Measurements from ENCODE around the gene ALDH1B1. TPM values are rescaled to one million over a fixed set of nuclear protein-coding genes. Genes with fewer than 3 reads are reported as not detected.

Gene ALDH1B1
- polyA plus RNA-seq, 1 donor: 21.7 TPM

DNA sequence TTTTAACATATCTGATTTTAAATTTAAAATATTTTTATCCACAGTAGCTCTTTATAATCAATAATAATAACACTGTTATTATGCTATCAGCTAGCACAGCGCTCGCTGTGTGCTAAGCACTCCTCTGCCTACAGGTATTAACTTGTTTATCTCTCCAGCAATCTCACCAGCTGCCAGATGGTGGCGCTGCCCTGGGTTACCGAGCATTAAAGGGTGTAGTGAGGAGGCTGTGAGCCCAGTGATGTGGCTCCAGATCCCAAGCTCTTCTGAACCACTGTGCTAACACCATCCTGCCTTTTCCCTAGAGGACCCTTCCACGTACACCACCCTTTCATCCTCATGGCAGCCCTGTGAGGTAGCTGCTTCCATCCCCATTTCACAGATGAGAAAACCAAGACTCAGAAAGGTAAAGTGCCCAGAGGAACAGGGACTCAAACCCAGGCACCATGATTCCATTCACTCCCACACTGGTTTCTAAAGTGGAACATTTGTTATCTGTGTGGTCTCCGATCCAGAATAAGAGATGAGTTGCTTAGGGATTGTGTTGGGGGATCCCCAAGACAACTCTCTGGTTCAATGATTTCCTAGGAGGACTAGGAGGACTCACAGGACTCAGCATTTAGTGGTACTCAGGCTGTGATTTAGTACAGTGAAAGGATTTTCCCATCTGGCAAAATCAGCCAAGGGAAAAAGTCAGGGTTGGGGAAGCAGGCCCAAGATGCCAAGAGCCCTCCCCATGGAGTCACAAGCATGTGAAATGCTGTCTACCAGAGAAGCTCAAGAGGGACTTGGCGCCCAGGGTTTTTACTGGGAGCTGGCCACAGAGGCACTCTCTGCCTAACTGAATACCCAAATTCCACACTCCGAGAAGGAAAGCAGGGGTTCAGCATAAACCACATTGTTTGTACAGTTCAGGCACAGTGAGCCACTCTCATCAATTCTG lies 24.8 kb downstream of the ALDH1B1 start:
- DNase-seq: no peak

DNA sequence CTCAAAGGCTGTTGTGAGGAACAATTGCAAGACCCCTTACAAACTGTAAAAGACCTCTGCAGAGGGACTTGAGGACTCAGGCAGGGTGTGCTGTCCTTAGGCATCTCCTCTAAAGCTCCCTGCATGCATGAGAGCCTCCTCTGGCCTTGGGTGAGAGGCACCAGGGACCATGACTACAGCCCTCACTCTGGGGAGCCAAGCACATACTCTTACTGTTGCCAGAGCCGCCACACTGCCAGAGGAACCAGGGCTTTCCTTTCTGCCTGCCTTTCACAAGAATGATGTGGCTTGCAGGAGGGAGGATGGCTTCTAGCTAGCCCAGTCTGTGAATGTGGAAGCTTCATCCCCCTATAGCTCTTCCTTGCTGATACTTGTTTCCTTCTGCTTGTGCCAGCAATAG lies 25.9 kb downstream of the ALDH1B1 start:
- no peak for DNase-seq

DNA sequence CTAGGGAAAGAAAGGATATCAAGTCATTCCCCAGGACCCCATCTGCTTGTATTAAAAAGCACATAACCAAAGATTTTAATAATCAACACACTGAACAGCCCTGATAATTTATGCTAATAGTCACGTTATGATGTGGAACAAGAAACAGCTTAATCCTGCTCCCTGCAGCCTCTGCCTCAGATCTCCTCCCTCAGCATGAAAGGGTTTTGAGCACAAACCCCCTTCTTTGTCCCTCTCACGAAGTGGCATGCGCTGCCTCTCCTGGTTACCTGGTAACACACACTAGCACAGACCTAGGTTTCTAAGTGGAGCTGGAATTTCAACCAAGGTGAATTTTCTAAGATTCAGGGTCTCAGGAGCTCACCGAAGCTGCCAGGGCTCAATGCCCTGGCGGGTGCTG lies 26.7 kb downstream of the ALDH1B1 start:
- DNase-seq: no peak

DNA sequence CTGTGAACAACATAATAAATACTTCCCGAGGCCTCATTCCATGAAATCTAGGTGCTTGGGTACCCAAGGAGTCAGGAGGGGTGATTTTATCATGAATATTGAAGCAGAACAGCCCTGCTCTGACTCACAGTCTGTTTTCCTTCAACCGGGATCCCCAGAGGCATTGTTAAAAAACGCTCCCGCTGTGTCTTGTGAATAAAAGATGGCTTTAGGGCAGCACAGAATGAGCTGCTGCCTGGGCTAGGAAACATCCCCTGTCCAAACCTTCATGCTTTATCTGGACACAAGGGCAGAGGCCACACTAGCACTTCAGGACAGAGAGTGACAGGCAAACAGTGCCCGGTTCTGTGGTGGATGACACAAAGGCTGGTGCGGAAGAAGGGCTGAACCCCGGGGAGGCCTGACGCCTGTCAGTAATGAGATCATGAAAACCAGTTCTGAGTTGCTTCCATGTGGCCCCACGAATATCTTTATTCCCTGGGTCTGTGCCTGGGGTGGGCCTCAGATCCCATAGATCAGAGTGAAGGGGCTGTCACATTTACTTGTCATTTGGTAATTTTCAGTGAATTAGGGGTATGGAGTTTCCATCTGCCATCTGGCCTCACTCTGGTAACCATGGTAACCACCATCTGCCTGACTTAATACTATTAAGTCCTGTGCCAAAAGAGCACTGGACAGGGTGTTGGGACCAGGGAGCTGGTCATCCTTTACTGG lies 29.2 kb downstream of the ALDH1B1 start:
- no peak for DNase-seq

DNA sequence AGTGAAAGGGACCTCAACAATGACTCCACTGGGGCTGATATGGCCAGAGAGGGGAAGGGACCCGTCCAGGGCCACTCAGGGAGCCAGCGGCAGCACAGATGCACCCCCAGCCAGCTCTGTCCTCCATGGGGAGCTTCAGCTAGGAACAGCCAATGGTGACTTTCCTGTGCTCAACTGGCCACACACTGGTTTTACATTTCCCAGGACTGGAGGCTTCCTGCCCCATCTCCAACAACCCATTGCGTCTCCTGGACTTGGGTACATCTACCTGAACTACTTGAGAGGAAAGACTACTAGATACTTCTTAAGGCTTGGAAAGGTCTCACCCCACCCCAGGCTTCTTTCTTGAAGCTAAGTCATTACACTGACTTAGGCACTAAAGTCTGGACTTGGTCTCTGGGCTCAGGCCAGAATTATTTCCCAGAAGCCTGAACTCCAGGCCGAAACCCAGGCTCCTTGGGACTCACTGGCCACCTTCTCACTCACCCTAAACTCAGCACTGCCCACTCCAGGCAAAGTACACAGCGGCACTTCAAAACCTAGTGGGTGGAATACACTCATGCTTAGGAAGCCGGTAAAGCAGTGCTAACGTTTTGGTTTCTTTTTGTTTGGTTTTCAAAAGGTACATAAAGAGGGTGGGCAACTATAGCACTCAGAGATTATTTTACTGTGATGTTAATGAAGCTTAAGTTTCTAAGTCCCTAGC lies 30.2 kb downstream of the ALDH1B1 start:
- no peak for DNase-seq

DNA sequence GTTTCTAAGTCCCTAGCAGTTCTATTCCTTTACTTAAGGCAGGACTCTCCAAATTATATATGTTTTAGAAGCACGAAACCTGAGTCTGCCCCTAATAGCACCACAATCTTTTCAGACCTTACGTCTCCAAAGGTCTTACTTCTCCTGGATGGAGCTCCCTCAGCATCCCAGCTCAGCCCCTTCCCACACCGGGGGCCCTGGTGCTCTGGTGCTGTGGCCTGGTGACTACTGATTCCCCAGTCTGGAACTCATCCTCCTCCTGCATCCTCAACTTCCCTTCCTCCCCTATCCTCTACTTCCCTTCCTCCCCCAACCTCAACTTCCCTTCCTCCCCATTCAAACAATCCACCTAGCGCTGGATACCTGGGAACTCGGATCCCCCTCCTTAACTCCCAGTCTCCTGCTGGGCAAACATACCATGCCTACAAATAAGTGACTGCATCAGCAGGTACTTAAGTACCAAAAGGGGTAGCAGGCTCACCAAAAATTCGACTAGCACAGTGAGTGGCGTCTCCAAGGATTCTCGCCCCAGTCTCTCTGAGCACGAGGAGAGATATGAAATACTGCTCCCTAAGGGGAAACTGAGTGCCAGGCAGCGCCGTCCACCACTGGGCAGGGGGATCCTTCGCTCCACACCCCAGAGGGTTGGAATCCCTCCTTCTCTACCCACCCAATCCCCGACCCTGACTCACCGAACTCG lies 30.9 kb downstream of the ALDH1B1 start:
- DNase-seq: no peak

DNA sequence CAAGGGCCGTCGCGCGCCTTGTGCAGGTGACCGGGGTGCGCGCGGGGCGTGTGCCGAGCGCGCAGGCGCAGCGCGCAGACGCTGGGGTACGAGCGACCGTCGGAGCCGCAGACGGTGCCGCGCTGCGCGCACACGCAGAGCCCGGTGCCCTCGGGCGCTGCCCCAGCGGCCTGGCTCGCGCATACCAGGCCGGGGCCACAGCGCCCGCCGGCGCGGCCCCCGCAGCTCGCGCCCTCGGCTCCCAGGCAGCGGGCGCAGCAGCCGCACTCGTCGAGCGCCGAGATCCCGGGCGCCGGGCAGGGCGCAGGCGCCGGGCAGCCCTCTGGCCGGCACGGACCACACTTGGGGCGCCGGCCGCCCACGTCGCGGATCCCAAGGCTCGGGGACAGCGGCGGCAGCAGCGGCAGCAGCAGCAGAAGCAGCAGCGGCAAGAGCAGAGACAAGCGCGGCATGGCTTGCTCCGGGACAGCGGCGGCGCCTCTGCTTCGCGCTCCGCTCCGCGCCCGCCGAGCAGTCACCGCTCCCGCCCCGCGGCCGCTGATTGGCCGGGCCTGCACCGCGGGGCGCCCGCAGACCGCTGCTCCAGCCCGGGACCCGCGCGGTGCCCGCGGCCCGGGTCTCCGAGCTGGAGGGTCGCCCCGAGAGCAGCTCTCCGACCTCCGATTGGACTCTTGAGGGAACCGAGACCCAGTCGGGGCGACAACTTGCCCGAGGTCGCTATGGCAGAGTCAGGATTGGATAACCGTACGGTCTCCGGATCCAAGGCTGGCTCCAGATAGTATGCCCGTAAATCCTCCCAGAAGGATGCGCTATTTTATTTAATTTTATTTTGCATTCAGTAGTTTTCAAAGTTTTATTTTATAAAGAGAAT lies 31.7 kb downstream of the ALDH1B1 start, which contains the start of gene IGFBPL1:
TSS of gene IGFBPL1 (minus strand) at position 482 of the 871 bp plus-strand sequence. CDS start at position 452, 30 bp downstream.
- DNase-seq: no peak

DNA sequence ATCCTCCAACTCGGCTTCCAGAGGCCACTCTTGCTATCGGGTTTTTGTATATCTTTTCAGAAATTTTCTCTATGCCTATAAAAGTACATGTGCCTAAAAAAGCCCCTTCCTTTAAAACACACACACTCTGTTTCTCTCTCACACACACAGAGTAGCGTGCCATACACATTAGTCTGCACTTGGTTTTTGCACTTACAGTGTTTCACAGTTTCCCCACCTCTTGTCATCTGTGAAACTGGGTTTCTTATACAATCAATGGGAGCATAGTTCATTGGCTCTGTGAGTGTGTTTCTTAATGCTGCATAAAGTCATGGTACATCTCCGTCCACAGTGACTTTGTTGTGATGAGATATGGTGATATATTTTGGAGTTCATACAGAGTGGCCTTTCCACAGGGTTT lies 32.4 kb downstream of the ALDH1B1 start:
- DNase-seq: no peak

DNA sequence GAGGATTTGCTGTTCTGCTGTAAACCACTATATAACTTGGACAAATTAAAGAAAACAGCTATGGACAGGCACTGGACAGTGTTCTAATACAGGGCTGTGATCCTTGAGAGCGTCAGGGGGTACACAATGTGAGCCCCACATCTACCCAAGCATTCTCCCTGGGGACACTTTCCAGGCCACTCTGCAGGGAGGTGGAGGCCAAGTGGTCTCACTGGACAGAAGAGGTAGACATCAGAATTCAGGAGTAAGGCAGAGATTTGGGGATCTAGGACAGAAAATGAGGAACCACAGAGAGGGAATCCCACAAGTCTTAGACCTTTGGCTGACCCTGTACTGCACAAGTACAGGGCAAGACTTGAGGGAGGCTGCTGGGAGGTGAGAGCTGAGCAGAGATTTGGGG lies 35.6 kb downstream of the ALDH1B1 start:
- DNase-seq: no peak

DNA sequence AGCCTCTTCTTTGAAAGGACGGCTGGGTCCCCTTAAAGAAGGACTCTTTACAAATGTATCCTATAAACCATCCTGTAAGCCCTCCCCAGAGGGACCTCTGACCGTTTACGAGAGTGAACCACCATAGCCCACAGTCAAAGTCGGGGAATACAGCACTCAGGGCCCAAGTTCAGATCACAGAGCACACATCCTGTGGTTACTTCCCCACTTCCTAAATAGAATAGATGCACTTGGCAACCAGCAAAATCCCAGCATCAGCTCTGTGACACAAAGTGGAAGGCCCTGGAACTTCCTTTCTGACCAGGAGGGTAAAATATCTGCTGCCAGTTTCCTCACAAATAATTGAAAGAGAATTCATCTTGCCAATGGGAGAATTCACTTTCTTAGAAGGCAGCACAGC lies 38.6 kb downstream of the ALDH1B1 start:
- no peak for DNase-seq

DNA sequence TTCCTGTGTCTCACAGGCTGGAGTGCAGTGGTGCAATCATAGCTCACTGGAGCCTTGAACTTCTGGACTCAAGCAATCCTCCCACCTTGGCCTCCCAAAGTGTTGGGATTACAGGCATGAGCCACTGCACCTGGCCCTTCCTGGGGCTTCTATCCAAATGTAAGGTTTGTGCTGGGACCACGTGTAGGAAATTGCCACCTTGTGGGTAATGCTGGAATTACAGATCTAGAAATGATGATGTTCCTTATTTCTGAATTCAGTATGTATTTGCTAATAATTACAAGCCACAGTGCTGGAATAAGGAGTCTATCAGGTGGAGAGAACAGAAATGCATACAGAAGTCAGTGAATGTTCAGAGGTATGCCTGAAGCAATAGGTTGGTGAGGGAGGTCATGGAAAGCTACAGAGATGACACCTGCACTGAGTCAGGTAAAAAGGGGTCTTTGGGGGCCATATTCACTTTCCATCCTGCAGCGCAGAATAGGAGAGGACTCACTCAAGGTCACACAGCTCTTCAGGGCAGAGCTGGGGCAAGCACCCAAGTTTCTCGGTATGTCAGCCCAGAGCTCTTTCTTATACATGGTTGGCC lies 40.5 kb downstream of the ALDH1B1 start:
- DNase-seq: no peak

DNA sequence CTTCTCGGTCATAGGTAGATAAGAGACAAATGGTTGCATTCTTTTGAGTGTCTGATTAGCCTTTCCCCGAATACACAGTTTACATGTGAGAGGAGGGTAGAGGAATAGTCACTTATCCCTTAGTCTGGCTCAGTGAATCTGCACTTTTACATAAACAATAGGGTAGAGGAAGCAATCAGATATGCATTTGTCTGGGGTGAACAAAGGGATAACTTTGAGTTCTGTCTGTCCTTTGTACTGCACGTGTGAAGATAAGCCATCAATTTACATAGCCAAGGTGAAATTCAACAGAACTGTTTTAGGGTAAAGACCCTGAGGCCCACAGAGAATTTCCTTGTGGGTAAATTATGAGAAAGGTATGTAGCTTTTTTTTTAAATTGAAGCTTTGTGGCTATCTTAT lies 41.9 kb downstream of the ALDH1B1 start:
- no peak for DNase-seq

DNA sequence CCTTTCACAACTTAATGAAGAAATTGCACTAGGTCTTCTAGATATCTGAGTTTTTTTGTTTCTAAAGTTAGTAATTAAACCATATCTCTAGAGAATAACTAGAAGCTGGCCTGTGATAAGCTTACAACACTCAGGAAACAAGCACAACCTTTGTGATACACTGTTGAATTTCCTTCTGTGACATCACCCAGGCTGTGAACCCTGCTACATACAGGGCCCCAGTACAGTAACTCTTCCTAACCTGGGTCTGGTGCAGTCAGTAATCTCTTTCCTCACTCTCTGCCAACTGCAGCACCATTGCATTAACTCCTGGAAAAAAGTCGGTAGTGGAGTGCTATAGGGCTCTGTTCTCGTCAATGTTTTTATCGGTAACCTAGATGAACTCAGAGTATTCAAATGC lies 42.4 kb downstream of the ALDH1B1 start:
- DNase-seq: no peak

DNA sequence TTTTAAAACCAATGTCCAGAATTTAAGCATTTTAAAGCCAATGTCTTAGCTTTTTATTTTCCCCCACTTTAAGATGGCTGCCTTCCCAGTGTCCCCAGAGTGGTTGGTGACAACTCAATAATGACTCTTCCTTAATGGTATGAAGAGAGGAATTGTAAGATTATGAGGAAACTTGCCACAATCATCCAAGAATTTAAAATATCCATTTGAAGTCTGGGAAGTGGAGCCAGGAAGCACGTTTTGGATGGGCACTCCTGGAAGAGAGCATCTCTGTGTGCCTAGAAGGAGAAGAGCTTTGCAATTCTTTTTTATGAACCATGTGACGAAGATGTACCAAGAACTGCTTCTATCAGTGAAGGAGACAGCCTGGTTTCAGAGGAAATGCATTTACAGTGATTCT lies 43.0 kb downstream of the ALDH1B1 start:
- DNase-seq: no peak

DNA sequence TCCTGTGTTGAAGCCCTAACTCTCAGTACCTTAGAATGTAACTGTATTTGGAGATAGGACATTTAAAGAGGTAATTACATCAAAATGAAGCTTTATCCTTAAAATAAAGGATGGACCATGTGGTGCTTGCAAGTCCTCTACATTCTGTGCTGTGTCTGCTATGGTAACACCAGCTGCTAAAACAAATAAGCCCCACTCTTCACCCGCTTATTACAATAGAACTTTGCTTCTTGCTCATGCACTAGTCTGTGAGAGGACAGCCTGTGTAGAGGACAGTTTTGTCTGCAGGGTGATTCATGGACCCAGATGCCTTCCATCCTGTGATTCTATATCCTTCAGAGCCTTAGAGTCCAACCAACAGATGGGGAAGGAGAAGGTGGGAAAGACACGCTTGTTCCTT lies 44.2 kb downstream of the ALDH1B1 start:
- DNase-seq: no peak

DNA sequence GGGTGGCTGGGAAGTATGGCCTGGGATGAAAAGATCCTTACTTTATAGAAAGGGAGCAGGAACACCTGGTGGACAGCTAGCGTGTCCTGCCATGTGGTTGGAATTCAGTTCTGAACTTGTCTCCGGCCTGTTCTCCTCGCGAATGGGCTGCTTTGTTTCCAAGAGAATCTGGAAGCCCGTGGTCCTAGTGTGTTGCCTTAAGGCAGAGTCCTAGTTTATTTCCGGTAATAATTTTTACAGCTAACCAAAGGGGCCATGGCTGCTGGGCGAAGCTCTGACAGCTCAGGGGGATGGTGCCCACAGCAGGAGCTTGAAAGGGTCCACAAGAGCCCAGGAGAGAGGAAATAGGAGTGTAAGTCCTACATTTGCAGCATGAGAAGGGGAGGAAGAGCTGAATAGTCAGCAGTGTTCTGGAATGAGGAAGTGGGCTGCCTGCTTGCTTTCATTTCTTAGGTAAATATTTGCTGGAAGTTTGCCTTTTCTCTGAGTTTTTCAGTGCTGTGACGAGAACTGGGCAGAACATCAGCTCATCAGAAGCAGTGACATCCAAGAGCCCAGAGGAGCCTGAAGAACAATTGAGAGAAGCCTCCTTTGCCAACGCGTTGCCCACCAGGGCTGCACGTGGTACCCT lies 44.8 kb downstream of the ALDH1B1 start:
- no peak for DNase-seq

DNA sequence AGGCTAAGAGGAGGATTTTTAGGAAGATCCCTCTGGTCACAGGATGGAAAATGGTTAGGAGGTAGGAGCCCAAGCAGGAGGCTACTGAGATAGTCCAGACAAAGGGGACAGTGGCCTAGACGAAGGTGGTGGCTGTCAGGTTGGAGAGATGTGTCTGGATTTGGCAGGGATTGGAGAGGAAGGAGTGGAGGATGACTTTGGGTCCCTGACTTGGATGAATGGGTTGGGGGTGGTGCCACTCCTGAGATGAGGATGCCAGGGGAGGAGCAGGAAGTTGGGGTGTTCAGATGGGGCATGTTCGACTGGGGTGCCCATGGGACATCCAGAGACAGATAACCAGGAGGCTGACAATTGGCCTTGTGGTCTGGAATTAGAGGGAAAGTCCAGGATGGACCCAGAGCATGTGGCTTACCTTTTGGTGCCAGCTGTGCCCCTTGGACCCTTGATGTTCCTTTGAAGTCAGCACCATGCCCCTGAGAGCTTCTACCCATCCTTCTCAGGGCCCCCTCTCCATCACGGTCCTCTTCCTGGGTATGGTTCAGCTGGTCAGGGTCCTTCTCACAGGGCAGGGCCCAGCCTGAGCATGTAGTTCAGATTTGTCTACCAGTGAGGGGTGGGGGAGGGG lies 46.9 kb downstream of the ALDH1B1 start:
- no peak for DNase-seq

DNA sequence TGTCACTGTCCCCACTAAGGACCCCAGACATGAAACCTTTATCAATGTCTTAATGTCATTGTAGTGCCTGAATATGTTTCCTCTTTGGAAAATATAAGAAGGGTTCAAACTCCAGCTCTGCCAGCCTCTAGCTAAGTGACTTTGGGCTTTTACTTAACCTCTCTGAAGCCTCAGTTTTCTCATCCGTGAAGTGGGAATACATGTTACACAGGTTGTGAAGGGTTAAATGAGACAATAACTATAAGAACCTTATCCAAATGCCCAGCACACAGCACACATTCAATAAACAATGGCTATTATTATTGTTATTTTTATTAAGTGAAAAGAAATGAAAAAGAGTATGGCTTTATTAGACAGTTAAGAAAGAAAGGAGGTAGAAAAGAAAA lies 47.4 kb downstream of the ALDH1B1 start:
- DNase-seq: no peak

DNA sequence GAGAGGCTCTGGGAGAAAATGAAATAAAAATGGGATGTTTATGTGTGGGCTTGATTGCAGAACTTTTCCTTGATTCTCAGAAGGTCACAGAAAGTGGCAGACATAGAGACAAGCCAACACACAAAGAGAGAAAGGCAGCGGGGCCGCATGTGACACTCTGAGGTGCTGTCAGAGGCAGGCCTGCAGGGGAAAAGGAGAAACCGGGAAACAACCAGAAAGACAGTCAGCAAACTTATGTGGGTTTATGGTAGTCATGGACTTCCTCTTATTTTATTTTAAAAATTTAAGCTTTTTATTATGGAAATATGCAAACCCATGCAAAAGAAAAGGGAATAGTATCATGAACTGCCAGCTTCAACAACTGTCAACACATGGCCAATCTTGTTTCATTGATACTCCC lies 48.0 kb downstream of the ALDH1B1 start:
- DNase-seq: no peak

Measured in hindlimb muscle (tissue), 1 donor.